Mesodermal cell (in vitro differentiated cells): Measurements from ENCODE around the gene TDRD7.

Experiments
- H3K27ac ChIP-seq: 2 replicates; pipeline ENCODE4 v1.7.0; 2013; ENCODE audit warnings: mild to moderate bottlenecking, low read depth, low read length, moderate library complexity; ENCODE audit not compliant: severe bottlenecking
- H3K36me3 ChIP-seq: 2 replicates; pipeline ENCODE4 v1.7.1; 2013; ENCODE audit warnings: mild to moderate bottlenecking, low read length, moderate library complexity; ENCODE audit not compliant: control insufficient read depth, insufficient read depth
- H3K4me1 ChIP-seq: one replicate; pipeline ENCODE4 v1.7.1; 2013; ENCODE audit warnings: mild to moderate bottlenecking, low read length; ENCODE audit not compliant: insufficient read depth, control insufficient read depth, poor library complexity, severe bottlenecking
- H3K4me3 ChIP-seq: 2 replicates; pipeline ENCODE4 v1.7.0; 2013; ENCODE audit warnings: low read length, control low read depth, mild to moderate bottlenecking; ENCODE audit not compliant: insufficient read depth, poor library complexity, severe bottlenecking; ENCODE audit errors: extremely low read depth
- H3K9me3 ChIP-seq: 2 replicates; pipeline ENCODE4 v1.7.1; 2013; ENCODE audit warnings: mild to moderate bottlenecking, low read length, moderate library complexity; ENCODE audit not compliant: control insufficient read depth
- WGBS, 2 experiments: methylation state at CpG; one replicate each; pipeline ENCODE4 v1.1.5; 2013; ENCODE audit warnings: missing lambda C conversion rate in 2 of 2; ENCODE audit not compliant: insufficient coverage in 2 of 2; 5-methylcytosine and 5-hydroxymethylcytosine counted together

The TDRD7 gene

GRCh38 chr9:97529363-97530076 lies 117.6 kb downstream of the TDRD7 start:
- Histone ChIP-seq H3K9me3 (no peaks in the 10 kb centered on the region), H3K4me3 (no peak overlapping the region), H3K4me1 (no peaks in the 10 kb centered on the region), H3K27ac (no peak overlapping the region), H3K36me3 (no peaks in the 10 kb centered on the region)
- 91 to 95% methylated on average over 10 to 11 of the region's 11 CpGs for WGBS, 2 experiments

- 76 to 77% methylated on average over 3 to 7 of the region's 9 CpGs for WGBS, 2 experiments
- H3K36me3 ChIP-seq, result no peaks in the 10 kb centered on the region
- H3K9me3 ChIP-seq, result no peaks in the 10 kb centered on the region
- H3K27ac ChIP-seq, result no peak overlapping the region
- no peaks in the 10 kb centered on the region for H3K4me1 ChIP-seq
- H3K4me3 ChIP-seq, result no peak overlapping the region
These were observed 120.0 kb downstream of the TDRD7 start for GRCh38 chr9:97531888-97532376.

GRCh38 chr9:97534185-97534584 lies 122.3 kb downstream of the TDRD7 start:
- H3K27ac ChIP-seq, result no peak overlapping the region
- no peaks in the 10 kb centered on the region for H3K36me3 ChIP-seq
- WGBS, 2 experiments, result 100% methylated on average over 1 of the region's 3 CpGs; no CpG with 5 or more reads in 1 of the 2 experiments
- no peaks in the 10 kb centered on the region for H3K4me1 ChIP-seq
- no peaks in the 10 kb centered on the region for H3K9me3 ChIP-seq
- H3K4me3 ChIP-seq, result no peak overlapping the region

DNA sequence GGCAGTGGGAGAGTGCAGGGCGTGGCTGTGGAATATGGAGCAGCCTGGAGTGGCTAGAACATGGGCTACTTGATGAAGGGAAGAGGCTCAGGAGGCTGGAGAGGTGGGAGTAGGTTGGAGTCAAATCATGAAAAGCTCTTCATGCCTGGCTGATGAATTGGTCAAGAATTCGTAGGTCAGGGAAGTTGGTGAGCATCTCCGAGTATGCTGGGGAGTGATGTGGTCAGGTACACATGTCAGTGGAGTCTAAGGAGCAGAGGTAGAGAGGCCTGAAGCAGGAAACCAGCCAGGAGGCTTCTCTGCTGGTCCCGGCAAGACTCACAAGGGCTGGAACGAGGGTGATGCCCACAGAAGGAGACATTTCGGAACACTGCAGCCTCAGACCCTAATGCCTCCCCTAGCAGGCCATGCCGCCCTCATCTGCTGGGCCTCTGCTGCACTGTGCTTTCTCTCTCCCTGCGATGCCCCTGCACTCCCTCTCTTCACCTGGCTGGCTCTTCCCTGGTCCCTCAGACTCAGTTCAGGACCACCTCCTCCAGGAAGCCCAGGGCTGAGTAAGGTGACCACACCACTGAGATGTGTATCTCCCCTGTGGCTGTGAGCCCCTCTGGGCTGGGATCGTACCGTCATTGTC lies 123.2 kb downstream of the TDRD7 start:
- no peaks in the 10 kb centered on the region for H3K9me3 ChIP-seq
- no peak overlapping the region for H3K27ac ChIP-seq
- H3K4me3 ChIP-seq, result no peak overlapping the region
- WGBS, 2 experiments, result 93% methylated on average over 8 to 10 of the region's 10 CpGs
- H3K4me1 ChIP-seq, result no peaks in the 10 kb centered on the region
- H3K36me3 ChIP-seq, result no peaks in the 10 kb centered on the region

GRCh38 chr9:97535771-97536170 lies 123.9 kb downstream of the TDRD7 start:
- Histone ChIP-seq H3K9me3 (no peaks in the 10 kb centered on the region), H3K36me3 (no peaks in the 10 kb centered on the region), H3K27ac (no peak overlapping the region), H3K4me1 (no peaks in the 10 kb centered on the region), H3K4me3 (no peak overlapping the region)
- 75 to 86% methylated on average over 5 of the region's 5 CpGs for WGBS, 2 experiments

DNA sequence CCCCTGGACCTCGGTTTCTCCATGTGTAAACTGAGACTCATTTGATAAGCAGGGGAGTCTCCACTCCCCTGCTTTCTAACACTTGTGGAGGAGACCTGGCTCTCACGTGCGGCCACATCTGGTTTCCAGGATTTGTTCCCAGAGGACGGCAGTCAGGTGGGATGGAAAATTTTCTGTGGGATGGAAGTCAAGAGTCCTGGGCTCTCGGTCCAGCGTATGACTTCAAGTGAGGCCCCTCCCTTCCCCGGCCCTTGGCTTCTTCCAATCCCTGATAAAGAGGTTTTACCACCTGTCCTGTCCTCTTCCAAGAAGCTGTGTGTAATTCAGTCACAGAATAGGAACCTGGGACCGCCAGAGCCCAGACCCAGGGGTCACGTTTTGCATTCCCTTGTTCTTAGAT lies 124.6 kb downstream of the TDRD7 start:
- Histone ChIP-seq H3K4me3 (no peak overlapping the region), H3K9me3 (no peaks in the 10 kb centered on the region), H3K27ac (no peak overlapping the region), H3K36me3 (no peaks in the 10 kb centered on the region), H3K4me1 (no peaks in the 10 kb centered on the region)
- WGBS, 2 experiments, result 93 to 99% methylated on average over 5 to 6 of the region's 9 CpGs

DNA sequence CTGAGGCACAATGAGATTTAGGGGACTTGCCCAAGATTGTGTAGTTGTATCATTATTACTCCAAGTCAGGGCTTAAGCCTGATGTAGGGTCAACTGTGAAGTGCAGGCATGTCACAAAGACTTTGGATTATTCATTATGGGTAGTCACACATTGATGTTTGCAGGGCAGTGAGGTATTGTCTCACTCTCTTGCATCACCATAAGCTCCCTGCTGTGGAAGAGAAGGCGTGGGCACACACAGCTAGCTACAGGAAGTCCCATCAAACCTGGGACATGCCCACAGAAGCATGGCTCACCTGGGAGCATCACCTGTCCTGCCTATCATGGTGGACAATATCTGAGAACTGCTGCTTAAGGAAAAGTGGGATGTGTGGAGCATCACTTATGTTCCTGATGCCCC lies 131.7 kb downstream of the TDRD7 start:
- WGBS, 2 experiments, result 88% methylated on average over 1 of the region's 1 CpG; no CpG with 5 or more reads in 1 of the 2 experiments
- H3K4me1 ChIP-seq, result no peaks in the 10 kb centered on the region
- H3K4me3 ChIP-seq, result no peak overlapping the region
- H3K27ac ChIP-seq, result no peak overlapping the region
- H3K9me3 ChIP-seq, result no peaks in the 10 kb centered on the region
- H3K36me3 ChIP-seq, result no peaks in the 10 kb centered on the region

- Histone ChIP-seq H3K27ac (no peak overlapping the region), H3K36me3 (no peaks in the 10 kb centered on the region), H3K9me3 (no peaks in the 10 kb centered on the region), H3K4me3 (no peak overlapping the region), H3K4me1 (no peaks in the 10 kb centered on the region)
- WGBS, 2 experiments, result 77 to 85% methylated on average over 4 to 8 of the region's 8 CpGs
These were observed 133.6 kb downstream of the TDRD7 start for GRCh38 chr9:97545486-97545885.
